ELR (cell line): ENCODE measurements around the gene KRTAP1-1.
"Not testable (repeated sequence)": the region's sequence is repeated elsewhere in the genome, so short reads cannot be mapped to it uniquely, and the experiment has no call there.

ENCODE experiments used
- DNase-seq: peaks from one replicate; pipeline ENCODE4 v3.0.0-alpha.2; 2015; ENCODE audit warnings: low read depth

The KRTAP1-1 gene

DNA sequence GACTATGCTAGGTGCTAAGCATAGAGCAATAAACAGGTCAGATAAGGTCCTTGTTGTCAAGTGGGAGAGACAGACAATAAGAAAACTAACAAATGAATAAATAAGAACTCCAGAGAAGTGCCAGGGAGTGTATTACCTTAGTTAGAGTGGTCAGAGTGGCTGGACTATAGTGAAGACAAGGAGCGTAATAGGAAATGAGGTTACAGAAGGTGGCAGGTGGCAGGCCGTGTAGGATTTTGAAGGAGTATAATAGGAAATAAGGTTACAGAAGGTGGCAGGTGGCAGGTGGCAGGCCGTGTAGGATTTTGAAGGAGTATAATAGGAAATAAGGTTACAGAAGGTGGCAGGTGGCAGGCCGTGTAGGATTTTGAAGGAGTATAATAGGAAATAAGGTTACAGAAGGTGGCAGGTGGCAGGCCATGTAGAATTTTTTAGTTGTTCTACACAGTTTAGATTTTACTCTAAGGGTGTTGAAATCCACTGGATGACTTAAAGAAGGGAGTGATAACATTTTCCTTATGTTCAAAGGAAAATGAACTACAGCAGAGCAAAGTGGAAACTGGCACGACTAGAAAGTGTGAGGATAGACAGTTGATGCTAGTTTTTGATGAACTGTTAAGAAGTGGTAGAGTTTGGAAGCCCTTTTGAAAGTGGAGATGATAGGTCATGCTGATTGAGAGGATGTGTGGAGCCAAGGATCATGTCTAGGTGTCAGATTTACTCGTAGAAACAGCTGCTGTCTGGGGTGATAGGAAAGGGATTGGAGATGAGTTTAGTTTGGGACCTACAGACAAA lies 28.7 kb downstream of the KRTAP1-1 start:
- DNase-seq, result no peak

DNA sequence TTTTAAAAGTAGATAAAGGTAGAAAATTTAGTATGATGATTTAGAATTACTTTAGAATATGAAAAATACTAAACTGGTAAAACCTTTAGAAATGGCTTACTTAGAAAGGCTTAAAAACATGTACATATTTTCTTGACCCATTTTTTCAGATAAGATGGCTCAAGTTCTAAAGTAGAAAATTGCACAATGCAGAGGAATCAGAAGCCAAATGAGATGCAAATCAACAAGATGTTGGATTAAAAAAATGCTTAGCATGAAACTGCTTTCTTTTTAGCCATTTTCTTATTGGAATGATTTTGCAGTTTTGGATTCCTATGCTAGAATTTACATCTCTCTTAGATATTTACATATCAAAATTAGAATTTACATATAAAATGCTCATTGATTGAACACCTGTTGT lies 30.8 kb downstream of the KRTAP1-1 start:
- DNase-seq, result no peak

- no peak for DNase-seq
Measured at GRCh38 chr17:41009936-41010335, 31.3 kb downstream of the KRTAP1-1 start.

DNA sequence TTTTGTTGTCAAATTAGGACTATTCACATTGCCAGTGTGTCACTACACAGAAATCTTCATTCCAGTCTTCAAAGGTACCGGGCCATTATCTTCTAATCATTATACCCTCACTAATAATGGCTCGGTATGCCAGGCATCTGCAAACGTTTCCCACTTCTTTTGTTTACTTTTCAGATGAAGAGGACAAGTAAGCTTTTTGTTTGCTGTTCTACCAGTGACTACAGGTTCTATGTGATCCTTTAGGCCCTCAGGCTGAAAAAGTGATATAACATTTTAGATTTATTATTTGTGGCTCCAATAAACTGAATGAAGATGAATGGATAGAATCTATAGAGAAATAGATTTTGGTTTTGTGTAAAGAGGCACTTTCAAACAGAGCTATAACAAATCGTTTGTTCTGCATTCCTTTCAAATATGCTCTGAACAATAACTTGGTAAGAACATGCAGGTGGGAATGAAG lies 31.9 kb downstream of the KRTAP1-1 start:
- no peak for DNase-seq

GRCh38 chr17:41008811-41009210 lies 32.4 kb downstream of the KRTAP1-1 start, which contains the start of gene KRTAP3-1:
KRTAP3-1 (minus strand) TSS chr17:41009128; CDS start chr17:41009074, 54 bp downstream.
- no peak for DNase-seq

DNA sequence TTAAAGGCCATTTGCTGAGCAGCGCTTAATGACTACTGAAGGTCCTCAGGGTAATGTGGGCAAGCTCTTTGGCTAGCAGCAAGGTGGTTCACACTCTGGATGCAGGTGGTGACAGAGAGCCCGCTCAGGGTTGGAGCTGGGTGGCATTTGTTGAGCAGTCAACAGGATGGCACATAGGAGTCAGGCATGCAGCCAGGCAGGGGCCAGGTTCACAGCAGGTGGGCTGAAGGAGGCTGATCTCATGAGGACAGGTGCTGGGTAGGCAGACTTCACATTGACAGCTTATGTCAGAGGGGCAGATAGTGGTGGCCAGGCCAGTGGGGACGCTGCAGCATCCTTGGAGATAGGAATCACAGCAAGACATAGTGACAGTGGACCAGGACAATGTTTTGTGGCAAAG lies 36.9 kb downstream of the KRTAP1-1 start:
- DNase-seq, result no peak

- DNase-seq, result no peak
Measured at GRCh38 chr17:41003926-41004325, 37.3 kb downstream of the KRTAP1-1 start.

GRCh38 chr17:41002814-41003213 lies 38.4 kb downstream of the KRTAP1-1 start:
- DNase-seq, result peak; percentile 74

- DNase-seq, result no peak
Measured at GRCh38 chr17:41001795-41002194, 39.5 kb downstream of the KRTAP1-1 start.

GRCh38 chr17:40999563-40999962 lies 41.7 kb downstream of the KRTAP1-1 start, which contains the start of gene KRTAP3-2:
KRTAP3-2 (minus strand) TSS chr17:40999906; CDS start chr17:40999853, 53 bp downstream.
- not testable (repeated sequence) for DNase-seq

- no peak for DNase-seq
Measured at GRCh38 chr17:40997361-40997760, 43.9 kb downstream of the KRTAP1-1 start.

- DNase-seq, result peak; percentile 19
Measured at GRCh38 chr17:40996829-40997228, 44.4 kb downstream of the KRTAP1-1 start.

DNA sequence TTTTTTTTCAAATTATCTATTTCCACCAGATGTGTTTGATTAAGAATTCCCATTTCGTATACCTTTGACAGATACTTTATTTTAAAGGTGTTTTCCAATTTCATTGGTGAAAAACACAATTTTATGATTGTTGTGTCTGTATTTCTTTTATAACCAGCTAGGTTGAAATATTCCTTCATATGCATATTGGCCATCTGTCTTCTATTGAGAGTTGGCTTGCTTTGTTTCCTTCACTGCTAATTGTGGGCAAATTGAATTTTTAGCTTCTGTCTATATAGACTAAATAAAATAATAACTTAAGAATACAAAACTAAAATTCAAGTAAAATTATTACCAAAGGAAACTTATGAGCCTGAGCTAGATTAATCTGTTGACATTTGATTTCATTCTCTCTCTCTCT lies 46.1 kb downstream of the KRTAP1-1 start:
- DNase-seq, result no peak

DNA sequence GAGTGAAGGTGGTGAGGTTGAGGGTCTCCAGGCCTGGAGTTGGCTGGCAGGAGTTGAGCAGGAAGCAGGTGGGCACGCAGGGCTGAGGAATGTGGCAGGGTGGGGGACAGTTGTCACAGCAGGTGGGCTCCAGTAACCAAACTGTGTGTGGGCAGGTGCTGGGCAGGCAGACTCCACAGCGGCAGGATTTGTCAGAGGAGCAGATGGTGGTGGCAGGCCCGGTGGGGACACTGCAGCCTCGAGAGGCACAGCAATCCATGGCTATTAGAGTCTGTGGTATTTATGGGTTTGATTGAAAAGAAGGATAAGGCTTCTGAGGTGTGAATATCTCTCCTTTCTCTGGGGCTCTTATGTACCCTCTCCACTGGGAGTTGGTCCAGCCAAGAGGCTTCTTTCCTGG lies 47.4 kb downstream of the KRTAP1-1 start, which contains the start of gene KRTAP3-3:
Gene KRTAP3-3 (minus strand): TSS at position 326 of the 400 bp plus-strand sequence. CDS start 67 bp downstream, at position 259.
- DNase-seq, result no peak

- DNase-seq, result no peak
Measured at GRCh38 chr17:40993084-40993483, 48.2 kb downstream of the KRTAP1-1 start.

- no peak for DNase-seq
Measured at GRCh38 chr17:40992666-40993065, 48.6 kb downstream of the KRTAP1-1 start.
